GM21381 (cell line): ENCODE data around the gene THAP7.
A peak's percentile ranks its signal among the peaks of the same experiment; 100 is the strongest.
"Not testable (repeated sequence)": the region's sequence is repeated elsewhere in the genome, so short reads cannot be mapped to it uniquely, and the experiment has no call there.

Experiments used
- ATAC-seq: cut with Tn5 transposase; IDR thresholded peaks from one replicate; pipeline ENCODE4 v1.9.1; 2021; ENCODE audit warnings: mild to moderate bottlenecking, moderate library complexity; ENCODE audit not compliant: unreplicated experiment

The THAP7 gene

DNA sequence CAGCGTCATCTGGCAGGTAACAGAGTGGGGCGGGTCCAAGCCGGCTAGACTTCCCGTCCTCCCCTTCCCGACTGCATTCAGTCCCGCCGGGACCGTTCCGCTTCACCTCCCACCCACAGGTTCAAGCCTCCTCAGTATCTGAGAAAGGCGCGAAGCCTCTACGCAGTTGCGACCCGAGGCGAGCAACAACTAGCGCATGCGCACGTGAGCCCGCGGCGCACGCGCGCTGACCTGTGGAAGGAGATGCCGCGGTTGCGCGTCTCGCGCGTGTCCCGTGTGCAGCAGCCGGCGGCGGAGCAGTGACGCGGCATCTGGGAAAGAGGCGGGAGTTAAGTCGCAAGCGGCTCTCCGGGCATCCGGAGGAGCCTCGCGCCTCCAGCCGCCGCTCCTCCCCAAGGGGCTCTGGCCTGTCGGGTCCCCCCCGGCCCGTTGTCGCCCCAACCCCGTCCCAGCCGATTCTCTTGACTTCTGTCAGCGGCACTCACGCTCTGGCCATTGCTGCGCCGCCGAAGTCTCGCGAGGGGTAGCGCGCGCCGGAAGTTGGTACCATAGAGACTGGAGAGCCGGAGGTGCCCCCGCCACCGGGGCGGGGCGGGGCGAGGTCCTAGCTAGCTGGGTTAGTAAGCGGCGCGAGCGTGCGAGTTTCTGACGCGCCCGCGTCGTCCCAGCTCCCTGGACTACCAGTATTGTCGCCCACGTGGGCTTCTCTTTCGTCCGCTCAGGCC, at the start of gene THAP7:
TSS of gene THAP7 (minus strand) at position 518 of the 725 bp plus-strand sequence. CDS start at position 311, 207 bp downstream.
- ATAC-seq, result peak; percentile 82

- ATAC-seq, result no peak
Measured at GRCh38 chr22:21051145-21051830, 49.4 kb upstream of the THAP7 start.

DNA sequence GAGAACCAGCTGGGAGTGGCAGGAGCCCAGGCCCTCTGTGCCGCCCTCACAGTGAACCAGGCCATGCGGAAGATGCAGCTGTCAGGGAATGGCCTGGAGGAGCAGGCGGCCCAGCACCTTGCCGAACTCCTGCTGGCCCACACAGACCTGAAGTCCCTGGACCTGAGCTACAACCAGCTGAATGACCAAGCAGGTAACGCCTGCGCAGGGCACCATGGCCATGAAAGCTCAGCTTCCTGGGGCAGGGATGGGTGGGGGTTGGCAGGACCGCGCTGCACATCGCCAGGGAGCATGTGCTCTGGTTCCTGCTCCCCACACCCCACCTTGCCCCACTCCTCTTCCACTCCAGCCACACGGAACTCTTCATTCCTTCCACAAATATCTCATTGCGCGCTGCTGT, 47.0 kb upstream of the THAP7 start:
- ATAC-seq, result not testable (repeated sequence)

GRCh38 chr22:21048448-21048847, 46.5 kb upstream of the THAP7 start:
- ATAC-seq, result not testable (repeated sequence)

DNA sequence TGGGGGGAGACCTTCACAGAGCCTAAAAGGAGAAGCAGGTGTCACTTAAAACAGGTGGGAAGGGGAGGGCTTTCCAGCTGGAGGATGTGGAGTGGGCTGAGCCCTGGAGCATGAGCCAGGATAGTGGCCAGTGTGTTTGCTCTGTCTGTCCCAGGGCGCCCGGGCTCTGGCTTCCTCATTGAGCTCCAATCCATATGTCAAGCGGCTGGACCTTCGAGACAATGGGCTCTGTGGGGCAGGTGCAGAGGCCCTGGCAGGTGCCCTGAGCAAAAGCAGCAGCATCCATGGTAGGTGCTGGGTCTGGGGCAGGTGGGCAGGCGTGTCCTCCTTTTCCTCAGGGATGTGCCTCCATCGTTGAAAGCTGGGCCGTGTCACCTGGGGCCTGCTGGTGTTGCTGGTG, 45.8 kb upstream of the THAP7 start:
- no peak for ATAC-seq

- no peak for ATAC-seq
Measured at GRCh38 chr22:21047035-21047661, 45.2 kb upstream of the THAP7 start.

DNA sequence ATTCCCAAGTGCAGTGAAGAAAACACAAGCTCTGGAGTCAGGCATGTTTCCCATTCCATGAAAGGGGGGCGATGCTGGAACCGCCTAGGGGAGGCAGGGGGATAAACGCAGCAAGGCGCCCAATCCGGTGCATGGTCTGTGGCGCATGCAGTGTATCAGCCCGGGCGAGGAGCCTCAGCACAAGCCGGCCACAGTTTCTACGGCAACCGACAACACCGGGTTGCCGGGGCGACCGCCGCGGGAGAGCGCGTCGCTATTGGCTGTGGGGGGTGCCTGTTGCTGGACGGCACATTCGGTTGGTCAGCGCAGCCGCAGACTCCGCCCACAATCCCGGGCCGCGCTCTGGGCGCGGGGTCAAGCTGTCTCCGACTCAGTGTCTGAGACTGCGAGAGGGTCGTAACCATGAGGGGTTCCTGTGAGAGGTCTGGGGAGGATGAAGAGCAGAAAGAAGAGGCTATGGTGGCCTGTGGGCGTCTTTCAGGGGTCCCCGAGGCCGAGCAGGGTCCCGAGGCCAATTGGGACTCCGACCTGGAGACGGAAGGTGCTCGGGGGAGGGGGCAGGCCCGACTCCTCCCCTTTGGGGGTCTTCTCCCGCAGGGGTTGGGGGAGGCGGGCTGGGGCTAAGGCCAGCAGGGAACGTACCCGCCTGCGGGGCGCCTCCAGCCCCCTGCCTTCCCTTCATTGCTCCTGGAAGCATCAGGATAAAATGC, 43.8 kb upstream of the THAP7 start, which contains the start of gene LRRC74B:
TSS of gene LRRC74B (plus strand) at position 362 of the 710 bp plus-strand sequence. CDS start at position 403, 41 bp downstream.
- peak; percentile 82 for ATAC-seq

GRCh38 chr22:21044931-21045584, 43.1 kb upstream of the THAP7 start:
- ATAC-seq, result no peak

DNA sequence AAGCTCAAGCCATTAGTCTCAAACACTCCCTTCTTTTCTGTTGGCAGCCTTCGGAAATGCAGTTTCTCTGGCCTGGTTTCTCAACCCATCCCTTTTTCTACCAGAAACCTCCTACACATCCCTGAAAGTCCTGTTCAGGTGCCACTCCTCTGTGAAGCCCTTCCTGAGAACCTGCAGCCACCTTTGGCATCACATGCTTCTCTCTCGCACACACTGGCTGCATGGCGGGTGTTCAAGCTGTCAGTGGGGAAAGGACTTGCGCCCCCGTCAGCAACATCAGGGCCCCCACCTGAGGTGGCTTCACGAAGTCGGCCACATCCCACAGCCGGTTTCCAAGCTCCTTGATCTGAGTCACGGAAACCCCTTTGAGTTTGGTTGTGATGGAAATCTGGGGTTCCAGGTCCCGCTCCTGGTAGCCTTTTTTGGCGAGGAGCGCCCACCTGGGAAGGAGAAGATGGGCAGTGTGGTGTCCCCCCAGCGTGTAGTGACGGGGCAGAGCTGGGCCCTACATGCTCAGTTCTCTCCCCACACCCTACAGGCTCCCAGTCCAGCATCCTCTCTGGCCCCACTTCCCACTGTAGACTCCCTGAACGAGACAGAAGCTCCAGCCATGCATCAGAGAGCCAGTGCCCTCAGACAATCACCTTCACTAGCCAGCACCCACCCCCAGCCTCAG, 42.1 kb upstream of the THAP7 start:
- ATAC-seq, result no peak

DNA sequence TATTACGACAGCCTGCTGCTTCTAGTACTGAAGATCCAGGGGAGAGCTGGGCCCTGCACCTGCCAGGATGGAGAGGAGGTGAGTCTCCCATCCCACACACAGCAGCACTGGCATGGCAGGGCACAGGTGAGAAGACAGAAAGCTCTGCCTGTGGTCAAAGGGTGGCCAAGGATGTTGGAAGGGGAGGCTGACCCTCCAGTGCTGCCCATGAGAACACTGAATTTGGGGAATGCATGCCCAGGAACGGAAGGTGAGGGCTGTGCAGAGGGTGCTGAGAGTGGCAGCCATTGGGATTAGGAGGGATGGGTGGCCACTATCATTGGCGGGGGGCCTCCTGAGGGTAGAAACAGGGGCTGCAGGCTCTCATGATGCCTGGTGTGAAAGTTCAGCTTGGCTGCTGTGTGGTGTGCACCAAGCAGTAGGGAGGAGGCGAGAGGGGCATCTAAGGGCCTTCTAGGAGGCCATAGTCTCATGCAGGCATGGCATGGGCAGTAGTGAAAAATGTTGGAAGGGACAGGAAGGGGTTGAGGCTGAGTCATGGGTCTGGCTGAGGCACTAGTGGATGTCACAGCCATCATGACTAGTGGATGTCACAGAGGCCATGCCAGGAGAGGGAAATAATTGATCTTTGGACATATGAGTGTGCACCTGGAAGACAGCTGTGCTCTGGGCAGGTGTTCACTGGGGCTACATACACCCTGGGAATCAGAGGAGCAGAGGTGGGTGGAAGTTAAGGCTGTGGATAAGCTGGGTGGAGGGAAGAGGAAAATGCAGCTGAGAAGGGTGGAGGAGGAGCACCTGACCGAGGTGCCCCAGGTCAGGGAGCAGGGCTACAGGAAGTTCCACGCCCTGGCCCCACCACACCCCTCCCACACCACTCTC, 41.3 kb upstream of the THAP7 start:
- no peak for ATAC-seq

DNA sequence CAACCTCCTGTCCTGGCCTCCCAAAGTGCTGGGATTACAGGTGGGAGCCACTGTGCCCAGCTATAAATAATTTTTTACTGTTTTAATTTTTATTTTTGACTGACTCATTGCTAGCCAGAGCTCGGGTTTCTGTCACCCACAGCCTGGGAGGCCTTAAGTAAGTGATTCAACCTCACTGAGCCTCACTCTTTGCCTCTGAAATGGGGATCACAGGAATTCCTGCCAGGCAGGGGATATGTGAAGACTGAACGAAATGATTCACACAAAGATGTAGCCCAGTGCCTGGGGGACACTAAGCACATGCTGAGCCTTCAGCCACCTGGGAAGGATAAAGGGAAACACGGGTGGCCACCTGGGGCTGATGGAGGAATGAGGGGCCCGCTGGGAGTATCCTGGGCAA, 40.0 kb upstream of the THAP7 start:
- ATAC-seq, result no peak

- ATAC-seq, result not testable (repeated sequence)
Measured at GRCh38 chr22:21039158-21039557, 37.2 kb upstream of the THAP7 start.

DNA sequence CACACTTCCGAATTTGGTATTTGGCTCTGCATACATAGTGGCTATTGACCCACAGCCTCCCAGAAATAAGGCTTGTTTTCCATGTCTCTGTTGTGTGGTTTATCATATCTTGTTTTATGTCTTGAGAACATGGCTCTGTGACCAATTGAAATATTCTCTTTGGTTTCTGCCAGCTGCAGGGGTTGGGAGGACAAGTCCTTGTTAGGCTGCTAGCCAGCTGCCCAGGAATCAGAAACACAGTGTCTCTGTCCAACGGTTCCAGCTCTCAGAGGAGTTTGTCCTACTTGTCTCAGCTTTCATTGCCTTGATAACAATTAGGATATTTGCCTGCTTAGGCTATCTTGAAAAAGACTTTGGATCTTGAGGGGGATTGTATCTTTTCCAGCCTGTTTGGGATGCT, 36.5 kb upstream of the THAP7 start:
- no peak for ATAC-seq

- no peak for ATAC-seq
Measured at GRCh38 chr22:21034989-21035388, 33.1 kb upstream of the THAP7 start.

- ATAC-seq, result no peak
Measured at GRCh38 chr22:21033895-21034294, 32.0 kb upstream of the THAP7 start.

GRCh38 chr22:21032868-21033688, 31.2 kb upstream of the THAP7 start:
- no peak for ATAC-seq

GRCh38 chr22:21032037-21032867, 30.3 kb upstream of the THAP7 start, which contains the start of gene SLC7A4:
SLC7A4 (minus strand) TSS chr22:21032561; CDS start chr22:21031812, 749 bp downstream.
- no peak for ATAC-seq
